Testis (tissue), 3 donors: ENCODE data around the gene AKAP12. TPM values are rescaled to one million over a fixed set of nuclear protein-coding genes. Genes with fewer than 3 reads are reported as not detected.
"Not testable (repeated sequence)": the region's sequence is repeated elsewhere in the genome, so short reads cannot be mapped to it uniquely, and the experiment has no call there.

Source experiments
- DNase-seq: peaks from one replicate; pipeline ENCODE4 v3.0.0-alpha.2; 2019
- H3K27ac ChIP-seq, 2 donors: fragments of 200-600 bp; sonication (generic); one replicate each; pipeline ENCODE4 v1.5.1; 2019
- H3K27me3 ChIP-seq: fragments of 200-600 bp; sonication (generic); one replicate; pipeline ENCODE4 v1.5.1; 2019
- H3K36me3 ChIP-seq: fragments of 200-600 bp; sonication (generic); one replicate; pipeline ENCODE4 v1.5.1; 2017; ENCODE audit warnings: low read depth; ENCODE audit errors: missing control alignments
- H3K4me1 ChIP-seq: fragments of 200-600 bp; sonication (generic); one replicate; pipeline ENCODE4 v1.5.1; 2019
- H3K4me3 ChIP-seq, 2 donors: fragments of 200-600 bp; sonication (generic); one replicate each; pipeline ENCODE4 v1.5.1; 2017 to 2019
- H3K9me3 ChIP-seq: fragments of 200-600 bp; sonication (generic); one replicate; pipeline ENCODE4 v1.5.1; 2017
- CTCF ChIP-seq, 3 experiments: fragments of 450-650 bp in 2 of 3; fragments of 200-600 bp in 1 of 3; sonication (generic) in 1 of 3; IDR thresholded peaks; one replicate each; pipeline ENCODE4 v1.5.1; 2016 to 2019; ENCODE audit warnings: antibody characterized with exemption in 3 of 3, mild to moderate bottlenecking in 2 of 3, moderate library complexity in 1 of 3
- POLR2A ChIP-seq: fragments of 450-650 bp; IDR thresholded peaks from one replicate; pipeline ENCODE4 v1.6.1; 2017; ENCODE audit warnings: antibody characterized with exemption, mild to moderate bottlenecking, moderate library complexity
- WGBS, 2 donors: methylation state at CpG; one replicate each; pipeline ENCODE4 v1.1.5; 2018; 5-methylcytosine and 5-hydroxymethylcytosine counted together
- intact Hi-C: fragments of 100-400 bp; cut with DNase I; formaldehyde crosslinking; loops from one replicate; pipeline ENCODE4 v1.15.1; 2023; ENCODE audit warnings: low total_unique reads
- polyA plus RNA-seq: library from polyadenylated mRNA; stranded (reverse); fragments of 350-450 nt; fragmentation: Illumina TruSeq; extraction: RNeasy Lipid Tissue Mini Kit (QIAGEN cat#74804); gene quantifications from one replicate; pipeline ENCODE4 v1.2.3, GENCODE V29; 2014; ENCODE audit warnings: low read depth, low replicate concordance; ENCODE audit not compliant: insufficient read depth
- total RNA-seq, 2 donors: library from RNA; depleted of rRNA; stranded (reverse); fragments of >200 nt; gene quantifications; one replicate each; pipeline ENCODE4 v1.2.3, GENCODE V29; 2016

Gene AKAP12
- total and polyA plus RNA-seq, 3 donors from 2014 or later: 244 to 287 (median 280) TPM

DNA sequence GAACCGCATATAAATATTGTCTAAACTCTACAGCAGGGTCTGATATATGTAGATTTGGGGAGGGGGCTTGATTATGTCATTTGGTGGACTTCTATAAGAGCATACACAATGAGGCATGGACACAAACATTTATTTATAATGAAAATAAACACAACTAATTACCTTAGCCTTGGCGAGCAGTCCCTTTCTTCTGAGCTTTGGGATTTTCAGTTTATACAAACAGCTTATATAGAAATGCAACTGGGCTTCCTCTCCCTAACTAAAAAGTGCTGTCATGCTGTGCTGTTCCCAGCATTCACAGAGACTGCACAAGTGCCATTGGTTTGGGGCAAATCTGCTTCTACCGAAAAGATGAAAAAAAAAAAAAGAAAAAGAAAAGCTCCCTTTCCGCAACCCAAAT, 69.9 kb downstream of the AKAP12 start:
- intact Hi-C loops: no loop called here
- H3K27ac ChIP-seq: no peak overlapping the region
- no peaks in the 10 kb centered on the region for H3K27me3 ChIP-seq
- TF ChIP-seq CTCF (IDR thresholded peaks at IDR 0.05) (no peak), POLR2A (no peak)
- no peaks in the 10 kb centered on the region for H3K36me3 ChIP-seq
- H3K4me3 ChIP-seq: no peak overlapping the region
- H3K4me1 ChIP-seq: peaks cover 5% of the 10 kb centered on the region
- H3K9me3 ChIP-seq: no peaks in the 10 kb centered on the region
- DNase-seq: no peak
- WGBS, 2 donors: 88 to 91% methylated on average over 4 of the region's 4 CpGs

- no peaks in the 10 kb centered on the region for H3K9me3 ChIP-seq
- peaks cover 5% of the 10 kb centered on the region for H3K4me1 ChIP-seq
- 67 to 73% methylated on average over 12 of the region's 12 CpGs for WGBS, 2 donors
- intact Hi-C loops: no loop called here
- H3K27me3 ChIP-seq: no peaks in the 10 kb centered on the region
- no peak overlapping the region for H3K27ac ChIP-seq
- TF ChIP-seq POLR2A: no peak
- no peak for TF ChIP-seq CTCF (IDR thresholded peaks at IDR 0.05)
- no peaks in the 10 kb centered on the region for H3K36me3 ChIP-seq
- DNase-seq: no peak
- H3K4me3 ChIP-seq: no peak overlapping the region
Measured at GRCh38 chr6:151310279-151310678, 70.5 kb downstream of the AKAP12 start.

- intact Hi-C loops: no loop called here
- H3K4me3 ChIP-seq: no peak overlapping the region
Measured at GRCh38 chr6:151310852-151311767, 71.3 kb downstream of the AKAP12 start.

GRCh38 chr6:151313066-151313491, 73.3 kb downstream of the AKAP12 start:
- intact Hi-C loops: no loop called here
- WGBS, 2 donors: 36 to 50% methylated on average over 5 of the region's 5 CpGs
- H3K9me3 ChIP-seq: no peaks in the 10 kb centered on the region
- DNase-seq: no peak
- H3K36me3 ChIP-seq: no peaks in the 10 kb centered on the region
- H3K27ac ChIP-seq: no peak overlapping the region
- H3K27me3 ChIP-seq: no peaks in the 10 kb centered on the region
- H3K4me3 ChIP-seq: no peak overlapping the region
- TF ChIP-seq POLR2A (no peak), CTCF (IDR thresholded peaks at IDR 0.05) (no peak)
- H3K4me1 ChIP-seq: peaks cover 5% of the 10 kb centered on the region

More at GRCh38 chr6:151310852-151311767, 71.3 kb downstream of the AKAP12 start:
- H3K27me3 ChIP-seq: no peaks in the 10 kb centered on the region
- TF ChIP-seq CTCF (IDR thresholded peaks at IDR 0.05) (no peak), POLR2A (no peak)
- DNase-seq: peak; percentile 54
- H3K9me3 ChIP-seq: no peaks in the 10 kb centered on the region
- H3K27ac ChIP-seq: no peak overlapping the region
- 75 to 80% methylated on average over 14 of the region's 14 CpGs for WGBS, 2 donors
- H3K4me1 ChIP-seq: peaks cover 5% of the 10 kb centered on the region
- no peaks in the 10 kb centered on the region for H3K36me3 ChIP-seq

GRCh38 chr6:151315661-151316060, 75.9 kb downstream of the AKAP12 start:
- H3K4me3 ChIP-seq, H3K9me3 ChIP-seq, H3K27ac ChIP-seq, H3K4me1 ChIP-seq, intact Hi-C loops, H3K27me3 ChIP-seq, DNase-seq, H3K36me3 ChIP-seq: not testable (repeated sequence)
- WGBS, 2 donors: 92 to 96% methylated on average over 3 of the region's 3 CpGs
